Measurements from ENCODE around the gene DNAJC5. TPM values are rescaled to one million over a fixed set of nuclear protein-coding genes. Genes with fewer than 3 reads are reported as not detected.

Gene DNAJC5
- total and polyA plus RNA-seq, 9 of the 15 experiments (the other 6 are each of a cell fraction or from before 2014, with no cell fraction given) = 0.95 to 42.8 (median 23.4) TPM

DNA sequence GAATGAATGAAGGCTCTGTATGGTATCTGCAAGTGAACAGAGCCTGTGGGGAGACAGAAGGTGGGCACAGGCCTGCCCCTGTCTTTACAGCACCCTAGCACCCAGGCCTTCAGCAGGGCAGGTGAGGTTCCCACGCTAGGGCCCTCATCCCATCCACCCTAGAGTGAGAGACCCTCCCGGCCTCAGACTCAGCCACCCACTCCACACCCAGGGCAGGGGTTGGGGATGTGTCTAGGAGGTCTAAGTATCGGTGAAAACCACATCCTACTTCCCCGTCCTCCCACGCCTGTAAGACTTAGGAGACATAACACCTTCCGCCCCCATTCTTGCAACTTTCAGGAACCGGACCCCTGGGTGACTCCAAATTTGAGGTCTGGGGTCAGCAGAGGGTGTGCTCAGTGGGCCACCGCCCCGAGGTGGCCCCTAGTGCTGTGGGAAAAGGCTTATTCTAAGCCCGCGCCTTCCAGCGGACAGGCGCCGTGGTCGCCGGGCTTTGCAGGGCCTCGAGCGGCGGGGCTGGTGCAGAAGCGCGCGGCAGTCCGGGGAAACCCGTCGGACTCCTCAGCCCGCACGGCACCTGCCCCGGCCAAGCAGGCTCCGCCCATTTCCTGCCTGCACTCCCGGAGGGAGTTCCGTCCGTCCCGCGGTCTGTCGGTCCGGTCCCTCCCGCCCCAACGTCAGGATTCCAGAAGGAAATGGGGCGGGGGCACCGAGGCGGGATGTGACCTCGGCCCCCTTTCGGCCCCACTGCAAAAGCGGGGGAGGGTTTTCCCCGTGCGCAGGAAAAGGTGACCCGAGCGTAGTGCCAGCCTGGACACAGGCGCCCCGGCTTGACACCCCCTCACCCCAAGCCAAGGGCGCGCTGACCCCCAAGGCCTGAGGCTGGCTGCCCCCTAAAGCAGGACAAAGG is 83.6 kb downstream of the DNAJC5 start (continued):
- TF ChIP-seq, protein P1, sequence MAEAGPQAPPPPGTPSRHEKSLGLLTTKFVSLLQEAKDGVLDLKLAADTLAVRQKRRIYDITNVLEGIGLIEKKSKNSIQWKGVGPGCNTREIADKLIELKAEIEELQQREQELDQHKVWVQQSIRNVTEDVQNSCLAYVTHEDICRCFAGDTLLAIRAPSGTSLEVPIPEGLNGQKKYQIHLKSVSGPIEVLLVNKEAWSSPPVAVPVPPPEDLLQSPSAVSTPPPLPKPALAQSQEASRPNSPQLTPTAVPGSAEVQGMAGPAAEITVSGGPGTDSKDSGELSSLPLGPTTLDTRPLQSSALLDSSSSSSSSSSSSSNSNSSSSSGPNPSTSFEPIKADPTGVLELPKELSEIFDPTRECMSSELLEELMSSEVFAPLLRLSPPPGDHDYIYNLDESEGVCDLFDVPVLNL (CRISPR knock-in tag; IDR thresholded peaks at IDR 0.05; ENCODE audit: low read depth) = peak; percentile 31; the same call in 1 of the 2 replicates
- 0 out of 2 replicates have a peak, but pooled peaks have one; percentile 49 for TF ChIP-seq MTA3 (IDR thresholded peaks at IDR 0.05; ENCODE audit: borderline replicate concordance)
- 0 out of 4 replicates have a peak, but pooled peaks of 1 of the 2 experiments have one; percentile 31 for TF ChIP-seq HDAC1 (IDR thresholded peaks at IDR 0.05)
- TF ChIP-seq SRF (CRISPR knock-in tag; IDR thresholded peaks at IDR 0.05) = peak in 1 of 2 experiments; percentile 69; a peak in 2 of 4 replicates
- TF ChIP-seq, protein P2, sequence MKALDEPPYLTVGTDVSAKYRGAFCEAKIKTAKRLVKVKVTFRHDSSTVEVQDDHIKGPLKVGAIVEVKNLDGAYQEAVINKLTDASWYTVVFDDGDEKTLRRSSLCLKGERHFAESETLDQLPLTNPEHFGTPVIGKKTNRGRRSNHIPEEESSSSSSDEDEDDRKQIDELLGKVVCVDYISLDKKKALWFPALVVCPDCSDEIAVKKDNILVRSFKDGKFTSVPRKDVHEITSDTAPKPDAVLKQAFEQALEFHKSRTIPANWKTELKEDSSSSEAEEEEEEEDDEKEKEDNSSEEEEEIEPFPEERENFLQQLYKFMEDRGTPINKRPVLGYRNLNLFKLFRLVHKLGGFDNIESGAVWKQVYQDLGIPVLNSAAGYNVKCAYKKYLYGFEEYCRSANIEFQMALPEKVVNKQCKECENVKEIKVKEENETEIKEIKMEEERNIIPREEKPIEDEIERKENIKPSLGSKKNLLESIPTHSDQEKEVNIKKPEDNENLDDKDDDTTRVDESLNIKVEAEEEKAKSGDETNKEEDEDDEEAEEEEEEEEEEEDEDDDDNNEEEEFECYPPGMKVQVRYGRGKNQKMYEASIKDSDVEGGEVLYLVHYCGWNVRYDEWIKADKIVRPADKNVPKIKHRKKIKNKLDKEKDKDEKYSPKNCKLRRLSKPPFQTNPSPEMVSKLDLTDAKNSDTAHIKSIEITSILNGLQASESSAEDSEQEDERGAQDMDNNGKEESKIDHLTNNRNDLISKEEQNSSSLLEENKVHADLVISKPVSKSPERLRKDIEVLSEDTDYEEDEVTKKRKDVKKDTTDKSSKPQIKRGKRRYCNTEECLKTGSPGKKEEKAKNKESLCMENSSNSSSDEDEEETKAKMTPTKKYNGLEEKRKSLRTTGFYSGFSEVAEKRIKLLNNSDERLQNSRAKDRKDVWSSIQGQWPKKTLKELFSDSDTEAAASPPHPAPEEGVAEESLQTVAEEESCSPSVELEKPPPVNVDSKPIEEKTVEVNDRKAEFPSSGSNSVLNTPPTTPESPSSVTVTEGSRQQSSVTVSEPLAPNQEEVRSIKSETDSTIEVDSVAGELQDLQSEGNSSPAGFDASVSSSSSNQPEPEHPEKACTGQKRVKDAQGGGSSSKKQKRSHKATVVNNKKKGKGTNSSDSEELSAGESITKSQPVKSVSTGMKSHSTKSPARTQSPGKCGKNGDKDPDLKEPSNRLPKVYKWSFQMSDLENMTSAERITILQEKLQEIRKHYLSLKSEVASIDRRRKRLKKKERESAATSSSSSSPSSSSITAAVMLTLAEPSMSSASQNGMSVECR (CRISPR knock-in tag; IDR thresholded peaks at IDR 0.05) = peak; percentile 40; the same call in 1 of the 2 replicates
- TF ChIP-seq, protein P3, sequence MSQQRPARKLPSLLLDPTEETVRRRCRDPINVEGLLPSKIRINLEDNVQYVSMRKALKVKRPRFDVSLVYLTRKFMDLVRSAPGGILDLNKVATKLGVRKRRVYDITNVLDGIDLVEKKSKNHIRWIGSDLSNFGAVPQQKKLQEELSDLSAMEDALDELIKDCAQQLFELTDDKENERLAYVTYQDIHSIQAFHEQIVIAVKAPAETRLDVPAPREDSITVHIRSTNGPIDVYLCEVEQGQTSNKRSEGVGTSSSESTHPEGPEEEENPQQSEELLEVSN (IDR thresholded peaks at IDR 0.05; ENCODE audit: borderline replicate concordance in 1 of 2, extremely low read depth in 1 of 2, insufficient read depth in 1 of 2, insufficient read length in 1 of 2, low read depth in 1 of 2, low read length in 1 of 2, poor library complexity in 1 of 2, severe bottlenecking in 1 of 2) = peak; percentile 74 to 89
- TF ChIP-seq NR2C1 (IDR thresholded peaks at IDR 0.05) = no peak
- peak; percentile 38; the same call in 1 of the 2 replicates for TF ChIP-seq NR2C1 (tag; IDR thresholded peaks at IDR 0.05)
- peak; percentile 60; the same call in 1 of the 2 replicates for TF ChIP-seq CREM (IDR thresholded peaks at IDR 0.05; ENCODE audit: low read depth)
- 0 out of 2 replicates have a peak, but pooled peaks have one; percentile 5 for TF ChIP-seq FOSL1 (tag; conservative IDR thresholded peaks at IDR 0.05)
- peak; percentile 50; the same call in 1 of the 2 replicates for TF ChIP-seq ZBTB17 (CRISPR knock-in tag; IDR thresholded peaks at IDR 0.05)
- no peak for TF ChIP-seq TAF9B (IDR thresholded peaks at IDR 0.05; ENCODE audit: partially characterized antibody)
- no peak for TF ChIP-seq DNMT1 (IDR thresholded peaks at IDR 0.05)
- 0 out of 4 replicates have a peak, but pooled peaks of 1 of the 2 experiments have one; percentile 37 for TF ChIP-seq TRIM24 (IDR thresholded peaks at IDR 0.05)
- TF ChIP-seq ZNF583 (CRISPR knock-in tag; IDR thresholded peaks at IDR 0.05) = 0 out of 2 replicates have a peak, but pooled peaks have one; percentile 25
